ENCODE data around the gene PSMD11.

- TF ChIP-seq CTCF (conservative IDR thresholded peaks at IDR 0.05 in 1 of 2, IDR thresholded peaks at IDR 0.05 in 1 of 2; ENCODE audit: extremely low read depth in 1 of 2, insufficient read depth in 1 of 2, low read depth in 1 of 2, low read length in 2 of 2) (peak; percentile 63 to 87), EZH2 (IDR thresholded peaks at IDR 0.05; ENCODE audit: borderline replicate concordance, low read length) (no peak)
Measured at GRCh38 chr17:32483451-32484019, 39.2 kb downstream of the PSMD11 start.
